CD14-positive monocyte (primary cell): ENCODE measurements around the gene C9orf153. TPM values are rescaled to one million over a fixed set of nuclear protein-coding genes. Genes with fewer than 3 reads are reported as not detected.
A peak's percentile ranks its signal among the peaks of the same experiment; 100 is the strongest.
"Not testable (repeated sequence)": the region's sequence is repeated elsewhere in the genome, so short reads cannot be mapped to it uniquely, and the experiment has no call there.

ENCODE experiments used
- DNase-seq, 3 donors: peaks; one replicate each; pipeline ENCODE4 v3.0.0-alpha.2; 2011 to 2022
- H2AFZ ChIP-seq: 2 replicates; pipeline ENCODE4 v1.6.0; 2012; ENCODE audit warnings: mild to moderate bottlenecking, low read depth, low read length, inconsistent platforms; ENCODE audit not compliant: insufficient read depth, poor library complexity, severe bottlenecking
- H3K27ac ChIP-seq, 2 donors: 1 replicate in 1 of 2; 2 replicates in 1 of 2; pipeline ENCODE4 v1.5.1; 2012 to 2013; ENCODE audit warnings: low read length in 2 of 2, control low read depth in 1 of 2, inconsistent platforms in 1 of 2, low read depth in 1 of 2, mild to moderate bottlenecking in 1 of 2
- H3K27me3 ChIP-seq, 2 donors: one replicate each; pipeline versions ENCODE4 v1.6.0 to v1.6.1; 2011 to 2013; ENCODE audit warnings: low read length in 2 of 2; ENCODE audit not compliant: control insufficient read depth in 2 of 2, insufficient read depth in 2 of 2
- H3K36me3 ChIP-seq, 2 donors: replicated peaks in 1 of 2; 1 replicate in 1 of 2; 2 replicates in 1 of 2; pipeline versions ENCODE4 v1.5.1 to v1.6.1; 2012 to 2013; ENCODE audit warnings: low read length in 2 of 2, control low read depth in 1 of 2, inconsistent platforms in 1 of 2, mild to moderate bottlenecking in 1 of 2; ENCODE audit not compliant: insufficient read depth in 2 of 2, control insufficient read depth in 1 of 2
- H3K4me1 ChIP-seq, 2 donors: 1 replicate in 1 of 2; 2 replicates in 1 of 2; pipeline versions ENCODE4 v1.5.1 to v1.6.1; 2012 to 2013; ENCODE audit warnings: low read length in 2 of 2, control low read depth in 1 of 2, inconsistent platforms in 1 of 2, mild to moderate bottlenecking in 1 of 2, moderate library complexity in 1 of 2; ENCODE audit not compliant: insufficient read depth in 2 of 2, control insufficient read depth in 1 of 2
- H3K4me2 ChIP-seq: replicated peaks from 2 replicates; pipeline ENCODE3; 2012; ENCODE audit warnings: low read length, moderate library complexity, mild to moderate bottlenecking; ENCODE audit not compliant: poor library complexity, severe bottlenecking; ENCODE audit errors: extremely low read depth
- H3K4me3 ChIP-seq, 3 experiments: fragments of 200-600 bp in 1 of 3; sonication (generic) in 1 of 3; replicated peaks in 1 of 3; 1 replicate in 2 of 3; 2 replicates in 1 of 3; pipeline ENCODE4 v1.5.1; 2011 to 2013; ENCODE audit warnings: low read length in 3 of 3, mild to moderate bottlenecking in 3 of 3, control low read depth in 2 of 3, low read depth in 2 of 3, inconsistent platforms in 1 of 3, moderate library complexity in 1 of 3
- H3K79me2 ChIP-seq: 2 replicates; pipeline ENCODE4 v1.6.0; 2012; ENCODE audit warnings: mild to moderate bottlenecking, control low read depth, inconsistent platforms, low read length, moderate library complexity; ENCODE audit not compliant: insufficient read depth
- H3K9ac ChIP-seq: 2 replicates; pipeline ENCODE4 v1.6.0; 2017; ENCODE audit warnings: low read length, mild to moderate bottlenecking; ENCODE audit not compliant: insufficient read depth, poor library complexity, severe bottlenecking
- H3K9me3 ChIP-seq, 2 donors: replicated peaks in 1 of 2; 1 replicate in 1 of 2; 2 replicates in 1 of 2; pipeline versions ENCODE4 v1.5.1 to v1.6.1; 2012 to 2013; ENCODE audit warnings: low read length in 2 of 2, control low read depth in 1 of 2; ENCODE audit not compliant: control insufficient read depth in 1 of 2, insufficient read depth in 1 of 2
- H4K20me1 ChIP-seq: 2 replicates; pipeline ENCODE4 v1.6.0; 2012; ENCODE audit warnings: mild to moderate bottlenecking, low read length, control low read depth, moderate library complexity; ENCODE audit not compliant: insufficient read depth
- H3K27ac Mint-ChIP-seq, 7 donors: one replicate each; pipeline ENCODE4 v1.8.0; 2020; ENCODE audit warnings: mild to moderate bottlenecking in 7 of 7, mixed read lengths in 7 of 7, moderate library complexity in 6 of 7, inconsistent platforms in 2 of 7
- H3K27me3 Mint-ChIP-seq, 3 donors: one replicate each; pipeline ENCODE4 v1.8.0; 2021 to 2022; ENCODE audit warnings: low read depth in 3 of 3, mild to moderate bottlenecking in 3 of 3, mixed read lengths in 3 of 3, moderate library complexity in 3 of 3, inconsistent platforms in 1 of 3
- H3K36me3 Mint-ChIP-seq, 2 donors: one replicate each; pipeline ENCODE4 v1.8.0; 2020; ENCODE audit warnings: mixed read lengths in 2 of 2, inconsistent platforms in 1 of 2, mild to moderate bottlenecking in 1 of 2
- H3K4me1 Mint-ChIP-seq: one replicate; pipeline ENCODE4 v1.8.0; 2020; ENCODE audit warnings: mild to moderate bottlenecking, mixed read lengths
- H3K4me3 Mint-ChIP-seq, 2 donors: one replicate each; pipeline ENCODE4 v1.8.0; 2020; ENCODE audit warnings: mild to moderate bottlenecking in 2 of 2, mixed read lengths in 2 of 2, moderate library complexity in 1 of 2
- H3K9me3 Mint-ChIP-seq, 7 donors: one replicate each; pipeline ENCODE4 v1.8.0; 2020 to 2022; ENCODE audit warnings: mixed read lengths in 7 of 7, mild to moderate bottlenecking in 6 of 7, moderate library complexity in 6 of 7, inconsistent platforms in 2 of 7
- CTCF ChIP-seq: fragments of 200-600 bp; IDR thresholded peaks from one replicate; pipeline ENCODE4 v1.8.0; 2022; ENCODE audit warnings: antibody characterized with exemption, mild to moderate bottlenecking
- WGBS: methylation state at CpG from one replicate; pipeline ENCODE4 v1.1.5; 2013; ENCODE audit warnings: missing lambda C conversion rate; ENCODE audit not compliant: insufficient coverage; 5-methylcytosine and 5-hydroxymethylcytosine counted together
- intact Hi-C, 2 donors: fragments of 100-400 bp; cut with micrococcal nuclease; formaldehyde crosslinking; loops; one replicate each; pipeline versions ENCODE4 v1.15.0 to v1.15.1; 2023
- polyA plus RNA-seq, 3 donors: library from polyadenylated mRNA; depleted of rRNA in 1 of 3; unstranded in 2 of 3; stranded (reverse) in 1 of 3; fragments of 300-500 nt in 2 of 3; fragments of >200 nt in 1 of 3; fragmentation: Illumina TruSeq in 2 of 3; gene quantifications; 1 replicate in 2 of 3; 2 replicates in 1 of 3; pipeline ENCODE4 v1.2.3, GENCODE V29; 2012 to 2021

C9orf153 gene
- polyA plus RNA-seq, 3 donors: not detected

GRCh38 chr9:86298873-86299272 is 39.4 kb upstream of the C9orf153 start:
- intact Hi-C loops: no loop called here
- no peak overlapping the region for H2AFZ ChIP-seq

GRCh38 chr9:86290341-86290740 is 30.9 kb upstream of the C9orf153 start:
- Histone ChIP-seq H3K36me3 (peaks cover 64 to 87% of the 10 kb centered on the region in 2 donors), H3K27ac (peak overlapping the region in 1 of 2 donors; percentile 14), H4K20me1 (peaks cover 75% of the 10 kb centered on the region)
- H3K79me2 ChIP-seq, intact Hi-C loops, H3K4me1 Mint-ChIP-seq, H3K27ac Mint-ChIP-seq, H3K9ac ChIP-seq, H3K4me3 Mint-ChIP-seq, H3K27me3 ChIP-seq, H3K27me3 Mint-ChIP-seq, H2AFZ ChIP-seq, H3K9me3 Mint-ChIP-seq, DNase-seq, H3K4me1 ChIP-seq, H3K4me2 ChIP-seq, H3K9me3 ChIP-seq, H3K4me3 ChIP-seq: not testable (repeated sequence)
- H3K36me3 Mint-ChIP-seq: peaks cover 57 to 78% of the 10 kb centered on the region in 2 donors
- 100% methylated on average over 2 of the region's 6 CpGs for WGBS

More at GRCh38 chr9:86298873-86299272, 39.4 kb upstream of the C9orf153 start:
- Histone ChIP-seq H3K4me3 (no peak overlapping the region), H3K27ac (no peak overlapping the region), H3K9me3 (no peaks in the 10 kb centered on the region), H3K27me3 (no peaks in the 10 kb centered on the region), H3K9ac (no peak overlapping the region), H3K36me3 (peaks cover 93 to 97% of the 10 kb centered on the region in 2 donors), H4K20me1 (peaks cover 92% of the 10 kb centered on the region), H3K4me2 (no peak overlapping the region), H3K4me1 (no peaks in the 10 kb centered on the region), H3K79me2 (no peaks in the 10 kb centered on the region)
- 90% methylated on average over 11 of the region's 11 CpGs for WGBS
- Mint-ChIP-seq H3K9me3 (peaks cover 0 to 3% (median 0%) of the 10 kb centered on the region in 7 donors), H3K36me3 (peaks cover 79 to 90% of the 10 kb centered on the region in 2 donors), H3K4me3 (no peak overlapping the region), H3K27ac (peak overlapping the region in 3 of 7 donors; percentile 9 to 31 (median 22)), H3K27me3 (no peaks in the 10 kb centered on the region), H3K4me1 (no peaks in the 10 kb centered on the region)
- no peak for TF ChIP-seq CTCF
- no peak for DNase-seq
